ENCODE data around the gene KRT72.

KRT72 gene

DNA sequence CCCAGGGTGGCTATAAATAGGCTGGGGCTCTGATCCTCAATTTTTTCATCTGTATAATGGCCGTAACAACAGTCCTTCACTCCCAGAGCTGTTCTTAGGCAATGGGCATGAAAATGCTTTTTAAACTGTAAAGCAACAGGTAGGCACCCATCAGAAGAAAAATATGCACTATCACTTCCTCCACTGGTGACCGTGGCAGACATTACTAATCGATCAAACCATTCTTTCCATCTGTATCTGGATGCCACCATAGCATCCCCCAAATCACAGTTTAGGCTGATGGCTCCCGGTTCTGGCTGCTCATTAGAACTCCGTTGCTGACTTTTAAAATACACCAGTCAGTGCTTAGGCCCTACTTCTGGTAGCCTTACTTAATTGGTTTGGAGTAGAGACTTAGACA lies 59.6 kb downstream of the KRT72 start:
- Mint-ChIP-seq H3K4me1 (peaks cover 39% of the 10 kb centered on the region), H3K9me3 (no peaks in the 10 kb centered on the region), H3K36me3 (ENCODE audit: low read depth) (no peaks in the 10 kb centered on the region), H3K4me3 (no peak overlapping the region), H3K27ac (no peak overlapping the region), H3K27me3 (ENCODE audit: low read depth, poor library complexity) (no peaks in the 10 kb centered on the region)
- TF ChIP-seq, protein P1, sequence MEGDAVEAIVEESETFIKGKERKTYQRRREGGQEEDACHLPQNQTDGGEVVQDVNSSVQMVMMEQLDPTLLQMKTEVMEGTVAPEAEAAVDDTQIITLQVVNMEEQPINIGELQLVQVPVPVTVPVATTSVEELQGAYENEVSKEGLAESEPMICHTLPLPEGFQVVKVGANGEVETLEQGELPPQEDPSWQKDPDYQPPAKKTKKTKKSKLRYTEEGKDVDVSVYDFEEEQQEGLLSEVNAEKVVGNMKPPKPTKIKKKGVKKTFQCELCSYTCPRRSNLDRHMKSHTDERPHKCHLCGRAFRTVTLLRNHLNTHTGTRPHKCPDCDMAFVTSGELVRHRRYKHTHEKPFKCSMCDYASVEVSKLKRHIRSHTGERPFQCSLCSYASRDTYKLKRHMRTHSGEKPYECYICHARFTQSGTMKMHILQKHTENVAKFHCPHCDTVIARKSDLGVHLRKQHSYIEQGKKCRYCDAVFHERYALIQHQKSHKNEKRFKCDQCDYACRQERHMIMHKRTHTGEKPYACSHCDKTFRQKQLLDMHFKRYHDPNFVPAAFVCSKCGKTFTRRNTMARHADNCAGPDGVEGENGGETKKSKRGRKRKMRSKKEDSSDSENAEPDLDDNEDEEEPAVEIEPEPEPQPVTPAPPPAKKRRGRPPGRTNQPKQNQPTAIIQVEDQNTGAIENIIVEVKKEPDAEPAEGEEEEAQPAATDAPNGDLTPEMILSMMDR (IDR thresholded peaks at IDR 0.05): no peak
- DNase-seq: no peak

DNA sequence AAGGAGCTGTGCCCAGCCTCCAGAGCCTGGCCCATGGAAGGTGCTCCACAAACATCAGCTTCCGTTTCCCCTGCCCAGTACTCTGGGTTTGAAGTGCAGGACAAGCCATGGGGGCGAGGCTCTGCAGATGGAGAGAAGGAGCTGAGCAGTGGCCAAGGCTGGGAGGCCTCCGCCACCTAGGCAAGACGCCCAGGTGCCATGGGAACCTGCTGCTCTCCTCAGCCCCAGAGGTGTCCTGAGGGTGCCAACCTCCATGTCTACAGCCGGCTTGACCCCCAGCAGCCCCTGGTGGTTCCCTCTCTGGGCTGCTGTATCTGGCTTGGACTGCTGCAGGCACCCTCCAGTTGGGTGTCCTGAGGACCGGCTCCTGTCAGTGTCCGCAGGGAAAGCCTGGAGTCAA lies 60.7 kb downstream of the KRT72 start:
- H3K36me3 Mint-ChIP-seq (ENCODE audit: low read depth): no peaks in the 10 kb centered on the region
- TF ChIP-seq, protein P1 (IDR thresholded peaks at IDR 0.05): no peak
- no peak for DNase-seq
- no peaks in the 10 kb centered on the region for H3K9me3 Mint-ChIP-seq
- H3K4me1 Mint-ChIP-seq: peaks cover 39% of the 10 kb centered on the region
- no peaks in the 10 kb centered on the region for H3K27me3 Mint-ChIP-seq (ENCODE audit: low read depth, poor library complexity)
- H3K27ac Mint-ChIP-seq: no peak overlapping the region
- no peak overlapping the region for H3K4me3 Mint-ChIP-seq

DNA sequence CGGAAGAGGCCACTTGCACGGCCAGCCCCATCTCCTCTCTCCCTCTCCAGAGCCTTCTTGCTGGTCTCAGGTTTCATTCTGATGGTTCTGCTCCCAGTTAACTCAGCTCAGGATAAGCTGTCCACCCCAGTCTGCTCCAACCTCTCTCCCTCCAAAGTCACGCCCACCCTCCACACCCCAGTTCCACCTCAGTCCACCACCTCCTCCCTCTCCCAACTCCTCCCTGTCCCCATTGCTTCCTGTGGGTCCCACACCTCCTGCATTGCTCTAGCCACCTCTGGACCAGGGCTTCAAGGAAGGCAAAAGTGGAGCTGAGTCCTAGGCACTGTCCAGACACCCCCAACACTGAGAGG lies 61.5 kb downstream of the KRT72 start:
- Mint-ChIP-seq H3K27ac (no peak overlapping the region), H3K27me3 (ENCODE audit: low read depth, poor library complexity) (no peaks in the 10 kb centered on the region), H3K9me3 (no peaks in the 10 kb centered on the region)

DNA sequence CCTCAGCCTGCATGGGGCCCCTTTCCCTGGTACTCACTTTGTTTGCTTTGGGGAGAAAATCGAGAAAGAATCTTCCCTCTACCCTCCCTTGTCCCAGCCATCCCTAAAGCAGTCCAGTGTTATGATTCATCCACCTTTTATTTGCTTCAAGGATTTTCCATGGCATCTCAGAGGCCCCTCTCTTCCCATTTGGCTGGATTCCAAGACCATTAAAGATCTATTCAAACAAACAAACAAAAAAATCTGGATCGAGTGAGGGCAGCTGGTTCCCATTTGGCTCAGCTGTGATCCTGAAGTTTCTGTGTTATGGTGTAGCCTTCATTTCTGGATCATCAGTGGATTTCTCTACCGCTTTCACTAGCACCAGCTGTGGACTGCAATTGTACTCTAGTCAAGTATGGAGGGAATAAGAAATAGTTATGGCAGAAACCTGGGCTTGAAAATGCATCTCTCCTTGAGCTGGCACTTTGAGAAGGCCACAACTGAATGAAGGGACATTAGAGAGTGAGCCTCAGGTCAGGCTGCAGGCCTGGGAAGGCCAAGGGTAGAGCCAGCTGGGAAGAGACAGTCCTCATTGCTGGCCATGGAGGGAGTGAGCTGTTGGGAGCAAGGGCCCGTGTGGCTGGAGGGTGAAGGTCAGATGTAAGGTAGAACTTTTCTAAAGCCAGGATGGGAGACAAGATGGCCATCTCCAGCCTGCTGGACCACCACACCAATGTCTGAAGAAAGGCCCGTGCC lies 62.0 kb downstream of the KRT72 start:
- H3K4me1 Mint-ChIP-seq: peaks cover 34% of the 10 kb centered on the region
- no peak overlapping the region for H3K27ac Mint-ChIP-seq
- TF ChIP-seq, protein P1 (IDR thresholded peaks at IDR 0.05): no peak
- H3K36me3 Mint-ChIP-seq (ENCODE audit: low read depth): no peaks in the 10 kb centered on the region
- H3K27me3 Mint-ChIP-seq (ENCODE audit: low read depth, poor library complexity): no peaks in the 10 kb centered on the region
- DNase-seq: no peak
- no peaks in the 10 kb centered on the region for H3K9me3 Mint-ChIP-seq
- no peak overlapping the region for H3K4me3 Mint-ChIP-seq

More for the DNA sequence above, 61.5 kb downstream of the KRT72 start:
- H3K36me3 Mint-ChIP-seq (ENCODE audit: low read depth): no peaks in the 10 kb centered on the region
- no peak for DNase-seq
- TF ChIP-seq, protein P1 (IDR thresholded peaks at IDR 0.05): no peak
- H3K4me1 Mint-ChIP-seq: peaks cover 35% of the 10 kb centered on the region
- no peak overlapping the region for H3K4me3 Mint-ChIP-seq

DNA sequence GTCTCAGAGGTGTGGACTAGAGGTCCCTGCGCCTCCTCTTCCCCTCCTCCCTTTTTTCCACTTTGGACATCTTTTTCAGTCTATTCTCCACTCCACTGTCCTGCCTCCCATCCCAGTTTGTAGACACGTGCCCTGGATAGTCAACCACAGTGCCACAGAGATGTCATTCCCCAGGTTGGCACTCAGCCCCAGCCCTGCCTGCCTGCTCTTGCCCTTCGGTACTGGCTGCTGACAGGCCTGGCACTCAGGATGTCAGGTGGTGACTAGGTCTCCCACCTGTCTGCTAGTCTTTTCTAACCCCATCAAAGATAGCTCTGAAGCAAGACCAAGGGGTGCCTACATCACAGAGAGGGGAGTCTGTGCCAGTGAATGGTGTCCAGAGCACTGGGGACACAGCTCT lies 64.2 kb downstream of the KRT72 start:
- no peak for DNase-seq
- Mint-ChIP-seq H3K4me3 (no peak overlapping the region), H3K27me3 (ENCODE audit: low read depth, poor library complexity) (no peaks in the 10 kb centered on the region), H3K36me3 (ENCODE audit: low read depth) (no peaks in the 10 kb centered on the region), H3K27ac (peak overlapping the region; percentile 18), H3K4me1 (peaks cover 27% of the 10 kb centered on the region), H3K9me3 (no peaks in the 10 kb centered on the region)
- TF ChIP-seq, protein P1 (IDR thresholded peaks at IDR 0.05): no peak

All from nephron progenitor cell (in vitro differentiated cells).